GM12878 (cell line): Measurements from ENCODE around the gene NDUFV1. TPM values are rescaled to one million over a fixed set of nuclear protein-coding genes. Genes with fewer than 3 reads are reported as not detected.

Experiments
- ASH2L ChIP-seq: fragments of 300-600, 200-600 bp; sonication (generic); IDR thresholded peaks from 2 replicates; pipeline ENCODE4 v1.6.1; 2017; ENCODE audit warnings: low read depth, mild to moderate bottlenecking, borderline replicate concordance
- ATF3 ChIP-seq: IDR thresholded peaks from 2 replicates; pipeline ENCODE4 v1.6.1; 2011; ENCODE audit warnings: low read depth, mild to moderate bottlenecking, low read length, moderate library complexity, borderline replicate concordance; ENCODE audit errors: extremely low read depth
- ATF7 ChIP-seq: fragments of 450-650 bp; IDR thresholded peaks from 2 replicates; pipeline ENCODE4 v1.6.1; 2016; ENCODE audit warnings: low read depth, mild to moderate bottlenecking
- BACH1 ChIP-seq: fragments of 450-650 bp; IDR thresholded peaks from 2 replicates; pipeline ENCODE4 v1.6.1; 2017; ENCODE audit warnings: mild to moderate bottlenecking, borderline replicate concordance
- EED ChIP-seq: sonication (generic); IDR thresholded peaks from 2 replicates; pipeline ENCODE4 v1.6.1; 2016; ENCODE audit warnings: antibody characterized with exemption, low read depth
- ESRRA ChIP-seq: IDR thresholded peaks from 2 replicates; pipeline ENCODE4 v1.6.1; 2012; ENCODE audit warnings: mild to moderate bottlenecking, low read length, improper control_type of control experiment
- FOXM1 ChIP-seq: IDR thresholded peaks from 2 replicates; pipeline ENCODE4 v1.6.1; 2012; ENCODE audit warnings: low read depth, mild to moderate bottlenecking, inconsistent platforms, low read length, moderate library complexity
- HDAC2 ChIP-seq: fragments of 200-600 bp; sonication (generic); IDR thresholded peaks from 2 replicates; pipeline ENCODE4 v1.6.1; 2017
- LARP7 ChIP-seq: fragments of 450-650 bp; IDR thresholded peaks from 2 replicates; pipeline ENCODE4 v1.6.1; 2017; ENCODE audit warnings: mild to moderate bottlenecking
- MEF2B ChIP-seq: fragments of 450-650 bp; IDR thresholded peaks from 2 replicates; pipeline ENCODE4 v1.6.1; 2018; ENCODE audit warnings: mild to moderate bottlenecking, moderate library complexity; ENCODE audit not compliant: partially characterized antibody, poor library complexity, severe bottlenecking
- NR2C2 ChIP-seq: IDR thresholded peaks from 2 replicates; pipeline ENCODE4 v1.6.1; 2011; ENCODE audit warnings: borderline replicate concordance, low read depth; ENCODE audit not compliant: control insufficient read depth, insufficient read length
- SIN3A ChIP-seq: IDR thresholded peaks from 2 replicates; pipeline ENCODE4 v1.6.1; 2012; ENCODE audit warnings: low read depth, low read length, improper control_type of control experiment
- SP1 ChIP-seq: IDR thresholded peaks from one replicate; pipeline ENCODE4 v1.6.1; 2011; ENCODE audit warnings: low read depth, low read length
- SRF ChIP-seq, 2 experiments: IDR thresholded peaks; 2 replicates each; pipeline ENCODE4 v1.6.1; 2011; ENCODE audit warnings: low read depth in 2 of 2, low read length in 2 of 2, mild to moderate bottlenecking in 1 of 2, moderate library complexity in 1 of 2
- YY1 ChIP-seq: IDR thresholded peaks from 2 replicates; pipeline ENCODE4 v1.6.1; 2011; ENCODE audit warnings: low read depth, mild to moderate bottlenecking, low read length
- ZBTB40 ChIP-seq: fragments of 450-650 bp; IDR thresholded peaks from 2 replicates; pipeline ENCODE4 v1.6.1; 2016; ENCODE audit warnings: mild to moderate bottlenecking, moderate library complexity, borderline replicate concordance
- ZNF217 ChIP-seq: fragments of 450-650 bp; IDR thresholded peaks from 2 replicates; pipeline ENCODE4 v1.6.1; 2017; ENCODE audit warnings: antibody characterized with exemption, mild to moderate bottlenecking
- polyA plus RNA-seq, 11 experiments: library from polyadenylated mRNA; depleted of rRNA in 4 of 11; unstranded in 6 of 11; stranded (reverse) in 5 of 11; fragments of >200 nt; fragmentation: Nextera tagmentation in 4 of 11; fragmentation: Illumina TruSeq in 1 of 11; extraction: Ambion mirVana in 4 of 11; extraction: Trizol in 1 of 11; gene quantifications; 1 replicate in 1 of 11; 2 replicates in 10 of 11; pipeline versions ENCODE4 v1.2.1 to v1.2.3, GENCODE V29; 2011 to 2016; ENCODE audit warnings: inconsistent platforms in 2 of 11, missing spikeins in 2 of 11, low read depth in 1 of 11
- total RNA-seq, 4 experiments: library from RNA; depleted of rRNA in 3 of 4; stranded (reverse); fragments of >200 nt in 3 of 4; fragmentation: Illumina TruSeq in 1 of 4; extraction: Trizol in 1 of 4; gene quantifications; 2 replicates each; pipeline versions ENCODE4 v1.2.1 to v1.2.3, GENCODE V29; 2013 to 2021
- TF ChIP-seq, protein P1 (sequence below): fragments of 450-650 bp; IDR thresholded peaks from 2 replicates; pipeline ENCODE4 v1.6.1; 2016; ENCODE audit warnings: mild to moderate bottlenecking
- TF ChIP-seq, protein P2 (sequence below): IDR thresholded peaks from 2 replicates; pipeline ENCODE4 v1.6.1; 2012; ENCODE audit warnings: mild to moderate bottlenecking, low read depth, low read length

The NDUFV1 gene
- total and polyA plus RNA-seq, 10 of the 15 experiments (the other 5 are each of a cell fraction or from before 2014, with no cell fraction given): 8.2 to 380 (median 231) TPM

GRCh38 chr11:67606492-67607295, at the start of gene NDUFV1 (continued):
- TF ChIP-seq LARP7: 0 out of 2 replicates have a peak, but pooled peaks have one; percentile 76
- TF ChIP-seq EED: no peak
- TF ChIP-seq, protein P1, sequence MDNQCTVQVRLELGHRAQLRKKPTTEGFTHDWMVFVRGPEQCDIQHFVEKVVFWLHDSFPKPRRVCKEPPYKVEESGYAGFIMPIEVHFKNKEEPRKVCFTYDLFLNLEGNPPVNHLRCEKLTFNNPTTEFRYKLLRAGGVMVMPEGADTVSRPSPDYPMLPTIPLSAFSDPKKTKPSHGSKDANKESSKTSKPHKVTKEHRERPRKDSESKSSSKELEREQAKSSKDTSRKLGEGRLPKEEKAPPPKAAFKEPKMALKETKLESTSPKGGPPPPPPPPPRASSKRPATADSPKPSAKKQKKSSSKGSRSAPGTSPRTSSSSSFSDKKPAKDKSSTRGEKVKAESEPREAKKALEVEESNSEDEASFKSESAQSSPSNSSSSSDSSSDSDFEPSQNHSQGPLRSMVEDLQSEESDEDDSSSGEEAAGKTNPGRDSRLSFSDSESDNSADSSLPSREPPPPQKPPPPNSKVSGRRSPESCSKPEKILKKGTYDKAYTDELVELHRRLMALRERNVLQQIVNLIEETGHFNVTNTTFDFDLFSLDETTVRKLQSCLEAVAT: peak; percentile 70; the same call in 1 of the 2 replicates
- TF ChIP-seq BACH1: peak; percentile 81; the same call in 1 of the 2 replicates
- no peak for TF ChIP-seq NR2C2
- TF ChIP-seq, protein P2, sequence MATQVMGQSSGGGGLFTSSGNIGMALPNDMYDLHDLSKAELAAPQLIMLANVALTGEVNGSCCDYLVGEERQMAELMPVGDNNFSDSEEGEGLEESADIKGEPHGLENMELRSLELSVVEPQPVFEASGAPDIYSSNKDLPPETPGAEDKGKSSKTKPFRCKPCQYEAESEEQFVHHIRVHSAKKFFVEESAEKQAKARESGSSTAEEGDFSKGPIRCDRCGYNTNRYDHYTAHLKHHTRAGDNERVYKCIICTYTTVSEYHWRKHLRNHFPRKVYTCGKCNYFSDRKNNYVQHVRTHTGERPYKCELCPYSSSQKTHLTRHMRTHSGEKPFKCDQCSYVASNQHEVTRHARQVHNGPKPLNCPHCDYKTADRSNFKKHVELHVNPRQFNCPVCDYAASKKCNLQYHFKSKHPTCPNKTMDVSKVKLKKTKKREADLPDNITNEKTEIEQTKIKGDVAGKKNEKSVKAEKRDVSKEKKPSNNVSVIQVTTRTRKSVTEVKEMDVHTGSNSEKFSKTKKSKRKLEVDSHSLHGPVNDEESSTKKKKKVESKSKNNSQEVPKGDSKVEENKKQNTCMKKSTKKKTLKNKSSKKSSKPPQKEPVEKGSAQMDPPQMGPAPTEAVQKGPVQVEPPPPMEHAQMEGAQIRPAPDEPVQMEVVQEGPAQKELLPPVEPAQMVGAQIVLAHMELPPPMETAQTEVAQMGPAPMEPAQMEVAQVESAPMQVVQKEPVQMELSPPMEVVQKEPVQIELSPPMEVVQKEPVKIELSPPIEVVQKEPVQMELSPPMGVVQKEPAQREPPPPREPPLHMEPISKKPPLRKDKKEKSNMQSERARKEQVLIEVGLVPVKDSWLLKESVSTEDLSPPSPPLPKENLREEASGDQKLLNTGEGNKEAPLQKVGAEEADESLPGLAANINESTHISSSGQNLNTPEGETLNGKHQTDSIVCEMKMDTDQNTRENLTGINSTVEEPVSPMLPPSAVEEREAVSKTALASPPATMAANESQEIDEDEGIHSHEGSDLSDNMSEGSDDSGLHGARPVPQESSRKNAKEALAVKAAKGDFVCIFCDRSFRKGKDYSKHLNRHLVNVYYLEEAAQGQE: no peak
- no peak for TF ChIP-seq FOXM1
- TF ChIP-seq MEF2B: no peak
- TF ChIP-seq ATF7: peak; percentile 54; the same call in 1 of the 2 replicates
- peak; percentile 73; the same call in 1 of the 2 replicates for TF ChIP-seq SIN3A
- no peak for TF ChIP-seq HDAC2
- peak; percentile 75; the same call in 1 of the 2 replicates for TF ChIP-seq ZBTB40
- no peak for TF ChIP-seq ZNF217
- TF ChIP-seq SRF (IDR thresholded peaks at IDR 0.05; ENCODE audit: low read depth in 2 of 2, low read length in 2 of 2): peak; percentile 4 to 81; a peak in 3 of 4 replicates
- peak; percentile 86 for TF ChIP-seq ATF3
- TF ChIP-seq ESRRA: peak; percentile 47; the same call in 1 of the 2 replicates
- TF ChIP-seq YY1: peak; percentile 68; the same call in 1 of the 2 replicates
- peak; percentile 57 for TF ChIP-seq SP1
- TF ChIP-seq ASH2L: no peak
